ENCODE measurements around the gene TSPYL2.
A peak's percentile ranks its signal among the peaks of the same experiment; 100 is the strongest.

TSPYL2 gene

DNA sequence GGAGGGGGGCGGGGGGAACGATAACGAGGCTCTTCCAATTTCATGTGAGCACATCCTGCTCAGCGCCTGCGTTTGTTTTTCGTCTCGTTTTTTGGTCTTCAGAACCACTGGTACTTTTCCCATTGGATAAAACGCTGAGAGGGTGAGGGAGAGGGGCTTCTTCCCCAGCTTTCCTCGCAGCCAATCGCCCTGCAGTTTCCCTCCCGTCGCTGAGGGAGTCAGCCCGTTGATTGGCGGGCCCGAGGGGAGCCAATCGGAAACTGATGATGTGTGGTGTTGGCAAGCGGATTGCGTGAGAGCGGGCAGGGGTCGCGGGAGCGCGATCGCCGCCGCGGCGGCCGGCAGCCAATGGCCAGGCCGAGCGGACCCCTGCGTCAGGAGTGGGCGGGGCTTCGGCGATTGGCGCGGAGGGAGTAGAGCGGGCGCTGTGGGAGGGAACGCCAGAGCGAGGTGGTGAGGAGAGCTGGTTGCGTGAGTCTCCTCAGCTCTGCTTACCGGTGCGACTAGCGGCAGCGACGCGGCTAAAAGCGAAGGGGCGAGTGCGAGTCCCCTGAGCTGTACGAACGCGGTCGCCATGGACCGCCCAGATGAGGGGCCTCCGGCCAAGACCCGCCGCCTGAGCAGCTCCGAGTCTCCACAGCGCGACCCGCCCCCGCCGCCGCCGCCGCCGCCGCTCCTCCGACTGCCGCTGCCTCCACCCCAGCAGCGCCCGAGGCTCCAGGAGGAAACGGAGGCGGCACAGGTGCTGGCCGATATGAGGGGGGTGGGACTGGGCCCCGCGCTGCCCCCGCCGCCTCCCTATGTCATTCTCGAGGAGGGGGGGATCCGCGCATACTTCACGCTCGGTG lies at the start of gene TSPYL2:
TSPYL2 (plus strand) TSS at position 443 of the 848 bp plus-strand sequence; CDS start at position 575, 132 bp downstream.
- DNase-seq, result peak; percentile 93

- DNase-seq, result no peak
Observed at GRCh38 chrX:53036149-53036548, 46.0 kb upstream of the TSPYL2 start.

- no peak for DNase-seq
Observed at GRCh38 chrX:53039236-53039635, 42.9 kb upstream of the TSPYL2 start.

DNA sequence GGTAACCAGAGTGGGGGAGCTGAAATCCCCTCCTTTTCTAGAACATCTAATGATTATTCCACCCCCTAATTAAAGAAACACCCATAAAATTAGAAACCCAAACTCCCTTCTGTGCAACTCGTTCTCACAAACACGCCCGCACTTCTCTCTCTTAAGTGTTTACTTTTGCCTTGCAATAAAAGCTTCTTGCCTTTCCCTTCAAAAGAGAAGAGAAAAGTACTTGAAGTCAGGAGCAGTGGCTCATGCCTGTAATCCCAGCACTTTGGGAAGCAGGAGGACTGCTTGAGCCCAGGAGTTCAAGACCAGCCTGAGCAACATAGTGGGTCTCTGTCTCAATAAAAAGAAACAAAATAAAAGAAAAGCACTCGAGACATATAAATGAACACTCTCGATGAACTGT lies 37.2 kb upstream of the TSPYL2 start:
- DNase-seq, result no peak

- no peak for DNase-seq
Observed at GRCh38 chrX:53047228-53047627, 34.9 kb upstream of the TSPYL2 start.

GRCh38 chrX:53048169-53049126 lies 33.7 kb upstream of the TSPYL2 start, which contains the start of gene GPR173:
Gene GPR173 (plus strand): TSS chrX:53048789. CDS start chrX:53076622, 27,833 bp downstream.
- DNase-seq, result no peak

- no peak for DNase-seq
Observed at GRCh38 chrX:53049127-53049517, 33.0 kb upstream of the TSPYL2 start.

DNA sequence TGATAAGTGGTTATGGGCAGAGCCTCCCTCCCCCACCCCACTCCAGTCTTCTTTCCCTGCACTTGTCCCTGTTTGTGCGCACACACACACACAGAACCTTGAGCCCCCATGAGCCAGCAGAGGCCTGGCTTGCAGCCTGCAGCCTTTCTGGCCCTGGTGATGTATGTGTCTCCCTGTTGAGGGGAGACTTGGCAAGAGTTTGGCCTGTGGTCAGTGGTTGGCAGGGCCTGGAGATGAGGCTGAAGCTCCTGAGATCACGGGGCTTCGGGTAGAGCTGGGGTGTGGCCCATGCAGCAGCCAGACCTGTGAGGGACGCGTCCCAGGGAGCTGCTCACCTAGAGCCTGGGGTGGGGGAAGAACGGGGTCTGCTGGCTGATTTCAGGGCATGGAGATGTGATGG lies 31.3 kb upstream of the TSPYL2 start:
- DNase-seq, result no peak

- DNase-seq, result no peak
Observed at GRCh38 chrX:53055244-53055849, 26.8 kb upstream of the TSPYL2 start.

GRCh38 chrX:53056292-53056691 lies 25.9 kb upstream of the TSPYL2 start:
- no peak for DNase-seq

- no peak for DNase-seq
Observed at GRCh38 chrX:53065104-53065503, 17.1 kb upstream of the TSPYL2 start.

DNA sequence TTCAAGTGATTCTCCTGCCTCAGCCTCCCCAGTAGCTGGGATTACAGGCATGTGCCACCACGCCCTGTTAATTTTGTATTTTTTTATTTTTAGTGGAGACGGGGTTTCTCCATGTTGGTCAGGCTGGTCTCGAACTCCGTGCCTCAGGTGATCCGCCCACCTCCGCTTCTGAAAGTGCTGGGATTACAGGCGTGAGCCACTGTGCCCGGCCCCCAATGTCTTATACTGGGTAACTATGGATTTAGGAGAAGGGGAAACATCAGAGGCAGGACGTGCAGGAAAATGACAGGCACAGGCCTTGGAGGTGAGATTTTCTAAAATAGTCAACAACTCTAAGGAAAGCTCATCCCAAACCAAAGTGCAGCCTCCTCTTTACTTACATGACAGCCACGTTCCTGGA lies 11.1 kb upstream of the TSPYL2 start:
- DNase-seq, result no peak

DNA sequence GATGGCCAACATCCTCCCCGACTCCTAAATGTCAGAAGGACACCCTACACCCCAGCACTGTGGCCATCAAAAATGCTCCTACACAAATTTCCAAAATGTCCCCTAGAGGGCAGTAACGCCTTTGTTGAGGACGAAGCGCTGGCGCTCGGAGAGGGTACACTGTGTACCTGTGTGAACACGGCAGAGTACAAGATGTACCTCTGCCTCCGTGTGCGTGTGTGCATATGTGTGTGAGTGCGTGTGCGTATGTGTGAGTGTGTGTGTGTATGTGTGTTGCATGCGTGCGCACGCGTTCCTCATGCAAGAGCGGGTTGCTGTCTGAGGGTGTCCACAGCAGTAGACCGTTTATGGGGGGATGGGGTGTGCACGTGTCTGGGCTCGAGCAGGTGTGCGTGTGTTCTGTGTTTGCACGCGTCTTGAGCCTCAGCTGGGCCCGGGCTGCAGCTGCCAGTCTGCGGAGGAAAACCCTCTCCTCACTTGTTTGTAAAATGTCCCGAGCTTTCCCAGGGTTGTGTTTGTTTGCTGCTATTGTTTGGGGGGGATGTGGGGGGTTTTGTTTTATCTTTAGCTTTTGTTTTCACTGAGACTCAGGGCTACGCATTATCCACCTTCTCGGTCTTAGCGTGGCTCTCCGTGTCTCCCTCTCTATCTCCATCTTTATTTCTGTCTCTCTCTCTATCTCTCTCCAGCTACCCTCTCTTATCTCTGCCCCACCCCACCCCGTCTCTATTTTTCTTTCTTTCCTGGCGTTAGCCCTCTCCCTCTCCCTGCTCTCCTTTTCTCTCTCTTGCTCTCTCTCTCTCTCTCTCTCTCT lies 10.4 kb upstream of the TSPYL2 start:
- peak; percentile 58 for DNase-seq

- no peak for DNase-seq
Observed at GRCh38 chrX:53072418-53073114, 9.6 kb upstream of the TSPYL2 start.

GRCh38 chrX:53073115-53073586 lies 9.0 kb upstream of the TSPYL2 start:
- no peak for DNase-seq

GRCh38 chrX:53075011-53075410 lies 7.2 kb upstream of the TSPYL2 start:
- no peak for DNase-seq

DNA sequence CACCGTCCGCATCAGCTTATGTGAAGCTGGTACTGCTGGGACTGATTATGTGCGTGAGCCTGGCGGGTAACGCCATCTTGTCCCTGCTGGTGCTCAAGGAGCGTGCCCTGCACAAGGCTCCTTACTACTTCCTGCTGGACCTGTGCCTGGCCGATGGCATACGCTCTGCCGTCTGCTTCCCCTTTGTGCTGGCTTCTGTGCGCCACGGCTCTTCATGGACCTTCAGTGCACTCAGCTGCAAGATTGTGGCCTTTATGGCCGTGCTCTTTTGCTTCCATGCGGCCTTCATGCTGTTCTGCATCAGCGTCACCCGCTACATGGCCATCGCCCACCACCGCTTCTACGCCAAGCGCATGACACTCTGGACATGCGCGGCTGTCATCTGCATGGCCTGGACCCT lies 5.5 kb upstream of the TSPYL2 start:
- no peak for DNase-seq

- DNase-seq, result no peak
Observed at GRCh38 chrX:53077207-53078197, 4.7 kb upstream of the TSPYL2 start.

GRCh38 chrX:53078943-53079342 lies 3.2 kb upstream of the TSPYL2 start:
- no peak for DNase-seq

Data from activated CD8-positive, alpha-beta memory T cell treated with anti-CD3 and anti-CD28 coated beads, Interleukin-2, amount 50 U/mL, for 4 hours (primary cell).